RWPE2 (cell line): ENCODE measurements around the gene NUP210.

Experiments used
- ATAC-seq: fragments of 200-7000 bp; cut with Tn5 transposase; 3 replicates; pipeline ENCODE4 v1.9.1; 2021; ENCODE audit warnings: low read depth
- DNase-seq: peaks from one replicate; pipeline ENCODE4 v3.0.0-alpha.2; 2020; ENCODE audit warnings: low spot score
- H3K27ac ChIP-seq: fragments of 450-650 bp; 2 replicates; pipeline ENCODE4 v1.5.1; 2017; ENCODE audit warnings: mild to moderate bottlenecking; ENCODE audit not compliant: poor library complexity, severe bottlenecking
- H3K27me3 ChIP-seq: fragments of 250-450 bp; sonication (Bioruptor Pico); 2 replicates; pipeline ENCODE4 v1.5.1; 2021; ENCODE audit warnings: mild to moderate bottlenecking, moderate library complexity; ENCODE audit not compliant: insufficient read depth, poor library complexity, severe bottlenecking
- H3K36me3 ChIP-seq: fragments of 250-450 bp; sonication (Bioruptor Pico); 2 replicates; pipeline ENCODE4 v1.5.1; 2020; ENCODE audit warnings: low read depth, mild to moderate bottlenecking, moderate library complexity
- H3K4me1 ChIP-seq: fragments of 250-450 bp; sonication (Bioruptor Pico); 2 replicates; pipeline ENCODE4 v1.5.1; 2021; ENCODE audit warnings: mild to moderate bottlenecking, moderate library complexity; ENCODE audit not compliant: insufficient read depth, poor library complexity, severe bottlenecking
- H3K4me3 ChIP-seq: fragments of 250-450 bp; sonication (Bioruptor Pico); 2 replicates; pipeline ENCODE4 v1.5.1; 2021; ENCODE audit warnings: mild to moderate bottlenecking, moderate library complexity; ENCODE audit not compliant: severe bottlenecking
- H3K9me3 ChIP-seq: fragments of 250-450 bp; sonication (Bioruptor Pico); 2 replicates; pipeline ENCODE4 v1.5.1; 2021; ENCODE audit warnings: mild to moderate bottlenecking, moderate library complexity; ENCODE audit not compliant: severe bottlenecking
- TF ChIP-seq, protein P1 (sequence below): fragments of 450-650 bp; IDR thresholded peaks from one replicate; pipeline ENCODE4 v1.5.1; 2017; ENCODE audit warnings: mild to moderate bottlenecking, moderate library complexity; ENCODE audit not compliant: poor library complexity, severe bottlenecking

The NUP210 gene

DNA sequence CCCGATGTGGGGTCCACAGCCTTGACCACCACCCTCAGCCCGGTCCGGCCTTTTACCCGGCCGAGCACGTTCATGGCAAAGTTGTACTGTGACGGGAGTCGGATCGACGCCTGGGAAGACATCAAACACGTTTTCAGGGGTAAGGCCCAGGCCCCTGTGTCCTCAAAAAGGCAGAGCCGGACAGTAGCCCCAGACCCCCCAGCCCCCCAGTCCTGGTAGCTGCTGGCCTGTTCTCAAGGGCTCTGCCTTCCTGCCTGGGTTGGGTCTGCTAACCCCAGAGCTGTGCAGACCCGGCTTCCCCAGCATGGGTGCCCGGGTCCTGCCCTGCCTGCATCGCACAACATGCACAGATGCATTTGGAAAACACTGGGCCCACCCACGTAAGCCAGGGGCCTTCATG is 84.6 kb downstream of the NUP210 start:
- Histone ChIP-seq H3K4me3 (no peak overlapping the region), H3K9me3 (no peaks in the 10 kb centered on the region), H3K27ac (no peak overlapping the region), H3K4me1 (no peaks in the 10 kb centered on the region), H3K27me3 (no peaks in the 10 kb centered on the region), H3K36me3 (no peaks in the 10 kb centered on the region)
- ATAC-seq (no peak), DNase-seq (no peak)
- TF ChIP-seq, protein P1, sequence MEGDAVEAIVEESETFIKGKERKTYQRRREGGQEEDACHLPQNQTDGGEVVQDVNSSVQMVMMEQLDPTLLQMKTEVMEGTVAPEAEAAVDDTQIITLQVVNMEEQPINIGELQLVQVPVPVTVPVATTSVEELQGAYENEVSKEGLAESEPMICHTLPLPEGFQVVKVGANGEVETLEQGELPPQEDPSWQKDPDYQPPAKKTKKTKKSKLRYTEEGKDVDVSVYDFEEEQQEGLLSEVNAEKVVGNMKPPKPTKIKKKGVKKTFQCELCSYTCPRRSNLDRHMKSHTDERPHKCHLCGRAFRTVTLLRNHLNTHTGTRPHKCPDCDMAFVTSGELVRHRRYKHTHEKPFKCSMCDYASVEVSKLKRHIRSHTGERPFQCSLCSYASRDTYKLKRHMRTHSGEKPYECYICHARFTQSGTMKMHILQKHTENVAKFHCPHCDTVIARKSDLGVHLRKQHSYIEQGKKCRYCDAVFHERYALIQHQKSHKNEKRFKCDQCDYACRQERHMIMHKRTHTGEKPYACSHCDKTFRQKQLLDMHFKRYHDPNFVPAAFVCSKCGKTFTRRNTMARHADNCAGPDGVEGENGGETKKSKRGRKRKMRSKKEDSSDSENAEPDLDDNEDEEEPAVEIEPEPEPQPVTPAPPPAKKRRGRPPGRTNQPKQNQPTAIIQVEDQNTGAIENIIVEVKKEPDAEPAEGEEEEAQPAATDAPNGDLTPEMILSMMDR, result no peak

DNA sequence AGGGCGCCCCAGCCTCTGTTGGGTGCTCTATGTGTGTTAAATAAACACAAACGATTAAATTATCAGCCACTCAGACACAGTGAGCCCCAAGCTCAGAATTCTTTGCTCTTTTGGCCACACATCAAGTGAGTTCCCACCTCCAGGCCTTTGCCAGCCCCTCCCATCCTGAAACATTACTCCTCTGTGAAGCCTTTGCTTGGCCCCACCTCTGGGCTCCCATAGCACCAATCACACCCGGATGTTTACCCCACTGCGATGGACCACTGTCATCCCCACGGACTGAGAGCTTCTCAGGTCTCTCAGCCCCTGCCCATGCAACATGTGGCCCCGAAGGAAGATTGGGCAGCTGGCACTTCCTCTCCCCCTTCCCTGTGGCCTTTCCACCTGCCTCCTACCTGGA is 85.1 kb downstream of the NUP210 start:
- TF ChIP-seq, protein P1, result no peak
- no peaks in the 10 kb centered on the region for H3K9me3 ChIP-seq
- DNase-seq (no peak), ATAC-seq (no peak)
- H3K27ac ChIP-seq, result no peak overlapping the region
- no peaks in the 10 kb centered on the region for H3K36me3 ChIP-seq
- no peaks in the 10 kb centered on the region for H3K4me1 ChIP-seq
- no peaks in the 10 kb centered on the region for H3K27me3 ChIP-seq
- no peak overlapping the region for H3K4me3 ChIP-seq

DNA sequence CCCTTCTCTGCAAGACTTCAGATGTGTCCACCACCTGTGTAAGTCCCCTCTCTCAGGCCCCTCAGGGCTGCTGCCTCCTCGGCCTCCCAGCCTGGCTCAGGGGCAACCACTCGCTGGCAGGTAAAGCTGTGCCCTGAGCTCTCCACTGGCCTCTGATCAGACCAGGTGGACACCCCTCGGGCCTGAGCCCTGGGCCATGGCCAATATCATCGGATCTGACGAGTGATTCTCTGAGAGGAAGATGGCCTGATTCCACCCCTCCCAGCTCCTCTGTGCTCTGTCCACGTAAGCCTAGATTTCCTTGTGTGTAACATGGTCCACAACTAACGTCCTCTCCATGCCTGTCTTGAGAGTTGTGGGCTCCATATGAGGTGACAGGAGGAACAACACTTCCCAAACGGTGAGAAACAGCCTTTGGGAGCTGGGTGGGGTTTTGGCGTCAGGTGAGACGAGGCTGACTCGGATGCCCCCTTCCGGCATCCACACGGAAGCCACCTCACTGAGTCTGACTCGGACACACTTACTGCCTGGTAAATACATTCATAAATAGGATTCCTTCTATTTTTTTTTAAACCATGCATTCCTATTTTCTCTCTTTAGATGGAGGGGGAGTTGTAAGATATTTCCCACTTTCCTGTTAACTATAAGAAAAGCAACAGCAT is 86.8 kb downstream of the NUP210 start:
- no peak overlapping the region for H3K27ac ChIP-seq
- H3K36me3 ChIP-seq, result no peaks in the 10 kb centered on the region
- H3K27me3 ChIP-seq, result no peaks in the 10 kb centered on the region
- no peaks in the 10 kb centered on the region for H3K9me3 ChIP-seq
- H3K4me3 ChIP-seq, result no peak overlapping the region
- ATAC-seq (no peak), DNase-seq (no peak)
- TF ChIP-seq, protein P1, result no peak
- no peaks in the 10 kb centered on the region for H3K4me1 ChIP-seq

DNA sequence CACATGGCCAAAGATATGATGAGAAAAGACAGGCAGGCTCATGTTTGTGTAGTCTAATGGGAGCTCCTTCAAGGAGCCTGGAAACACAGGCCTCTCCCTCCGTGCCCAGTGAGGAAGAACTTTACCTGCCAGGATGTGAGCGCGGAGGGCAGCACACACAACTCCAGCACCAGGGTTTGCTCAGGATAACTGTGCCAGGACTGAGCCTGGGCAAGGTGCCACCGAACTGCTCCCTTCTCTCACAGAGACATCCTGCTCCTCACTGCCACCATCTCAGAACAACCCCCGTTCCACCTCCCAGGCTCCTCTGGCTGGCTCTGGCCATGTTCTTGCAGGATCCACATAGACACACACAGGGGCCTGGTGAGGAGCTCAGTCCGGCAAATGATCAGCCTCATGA is 87.4 kb downstream of the NUP210 start:
- H3K36me3 ChIP-seq, result no peaks in the 10 kb centered on the region
- no peak overlapping the region for H3K4me3 ChIP-seq
- H3K27ac ChIP-seq, result no peak overlapping the region
- TF ChIP-seq, protein P1, result no peak
- no peaks in the 10 kb centered on the region for H3K9me3 ChIP-seq
- H3K27me3 ChIP-seq, result no peaks in the 10 kb centered on the region
- DNase-seq, result no peak
- no peak for ATAC-seq
- no peaks in the 10 kb centered on the region for H3K4me1 ChIP-seq

DNA sequence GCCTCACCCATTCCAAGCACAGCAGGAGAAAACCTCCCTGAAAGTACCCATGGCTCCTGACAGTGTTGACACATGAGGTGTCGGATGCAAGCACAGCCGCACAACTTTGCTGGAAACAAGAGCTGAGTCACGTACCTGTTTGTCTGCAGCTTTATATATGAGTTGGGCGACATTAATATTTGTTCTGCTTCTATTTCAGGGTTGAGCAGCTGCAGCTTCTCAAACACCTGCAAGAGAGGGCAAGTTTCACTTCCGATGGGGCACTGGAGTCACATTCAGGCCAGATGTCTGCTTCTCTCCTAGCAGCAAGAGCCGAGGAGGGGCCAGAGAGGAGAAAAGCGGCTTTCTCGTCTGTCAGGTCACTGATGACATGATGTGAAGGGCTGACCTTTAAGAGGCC is 88.0 kb downstream of the NUP210 start:
- no peaks in the 10 kb centered on the region for H3K9me3 ChIP-seq
- ATAC-seq, result no peak
- no peaks in the 10 kb centered on the region for H3K27me3 ChIP-seq
- H3K4me3 ChIP-seq, result no peak overlapping the region
- H3K36me3 ChIP-seq, result no peaks in the 10 kb centered on the region
- TF ChIP-seq, protein P1, result no peak
- no peak for DNase-seq
- no peaks in the 10 kb centered on the region for H3K4me1 ChIP-seq
- no peak overlapping the region for H3K27ac ChIP-seq
